ENCODE measurements around the gene PCNT.

DNA sequence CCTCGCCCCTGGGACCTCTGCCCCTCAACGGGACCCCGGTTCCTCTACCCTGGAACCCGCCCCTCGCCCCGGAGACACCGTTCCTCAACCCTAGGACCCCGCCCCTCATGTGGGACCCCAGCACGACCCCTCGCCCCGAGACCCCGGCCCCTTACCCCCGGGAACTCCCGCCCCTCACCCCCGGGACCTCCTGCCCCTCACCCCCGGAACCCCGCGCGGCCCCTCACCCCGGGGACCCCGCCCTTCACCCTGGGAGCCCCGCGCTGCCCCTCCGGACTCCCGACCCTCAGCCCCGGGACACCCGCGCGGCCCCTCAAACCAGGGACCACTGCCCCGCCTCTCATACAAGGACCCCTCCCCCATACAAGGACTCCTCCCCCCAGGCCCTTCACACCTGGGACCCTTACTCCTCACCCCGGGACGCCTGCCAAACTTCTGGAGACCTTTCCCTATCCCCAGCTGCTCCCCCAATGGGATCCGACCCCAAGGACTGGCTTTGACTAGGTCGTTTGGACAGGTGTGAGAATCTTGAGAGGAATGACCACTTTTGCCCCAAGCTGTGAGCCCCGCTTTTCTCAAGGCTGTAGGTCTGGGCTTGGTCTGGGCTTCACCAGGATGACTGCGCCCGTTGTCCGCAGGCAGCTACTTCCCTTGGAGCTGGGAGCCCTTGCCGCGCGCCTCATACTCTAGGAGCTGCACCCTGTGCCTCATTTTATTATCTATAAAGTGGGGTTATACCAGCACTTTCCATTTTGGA lies 135.6 kb downstream of the PCNT start:
- TF ChIP-seq TARDBP (IDR thresholded peaks at IDR 0.05): no peak
- no peak for TF ChIP-seq SP1 (IDR thresholded peaks at IDR 0.05)
- TF ChIP-seq FOXA1 (IDR thresholded peaks at IDR 0.05): no peak
- TF ChIP-seq SUZ12 (IDR thresholded peaks at IDR 0.05): no peak
- TF ChIP-seq HDGF (IDR thresholded peaks at IDR 0.05; ENCODE audit: borderline replicate concordance): no peak
- TF ChIP-seq, protein P1, sequence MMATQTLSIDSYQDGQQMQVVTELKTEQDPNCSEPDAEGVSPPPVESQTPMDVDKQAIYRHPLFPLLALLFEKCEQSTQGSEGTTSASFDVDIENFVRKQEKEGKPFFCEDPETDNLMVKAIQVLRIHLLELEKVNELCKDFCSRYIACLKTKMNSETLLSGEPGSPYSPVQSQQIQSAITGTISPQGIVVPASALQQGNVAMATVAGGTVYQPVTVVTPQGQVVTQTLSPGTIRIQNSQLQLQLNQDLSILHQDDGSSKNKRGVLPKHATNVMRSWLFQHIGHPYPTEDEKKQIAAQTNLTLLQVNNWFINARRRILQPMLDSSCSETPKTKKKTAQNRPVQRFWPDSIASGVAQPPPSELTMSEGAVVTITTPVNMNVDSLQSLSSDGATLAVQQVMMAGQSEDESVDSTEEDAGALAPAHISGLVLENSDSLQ (IDR thresholded peaks at IDR 0.05): no peak
